DND-41 (cell line): Measurements from ENCODE around the gene SGK1.

Experiments
- ATAC-seq: fragments of 200-7000 bp; cut with Tn5 transposase; 3 replicates; pipeline ENCODE4 v1.9.1; 2021; ENCODE audit warnings: low read depth; ENCODE audit not compliant: insufficient read depth
- DNase-seq: peaks from one replicate; pipeline ENCODE4 v3.0.0-alpha.2; 2020
- H2AFZ ChIP-seq: 2 replicates; pipeline ENCODE4 v1.6.0; 2012; ENCODE audit warnings: low read depth, low read length
- H3K27ac ChIP-seq: 2 replicates; pipeline ENCODE4 v1.5.1; 2012; ENCODE audit warnings: low read length, inconsistent platforms
- H3K27me3 ChIP-seq: fragments of 200-600 bp; sonication (generic); 2 replicates; pipeline ENCODE4 v1.6.0; 2012; ENCODE audit warnings: low read length, mild to moderate bottlenecking, inconsistent platforms; ENCODE audit not compliant: insufficient read depth, poor library complexity
- H3K36me3 ChIP-seq: 2 replicates; pipeline ENCODE4 v1.5.1; 2012; ENCODE audit warnings: low read length, inconsistent platforms; ENCODE audit not compliant: insufficient read depth
- H3K4me1 ChIP-seq: 2 replicates; pipeline ENCODE4 v1.5.1; 2012; ENCODE audit warnings: mild to moderate bottlenecking, low read length; ENCODE audit not compliant: insufficient read depth
- H3K4me2 ChIP-seq: 2 replicates; pipeline ENCODE4 v1.6.0; 2012; ENCODE audit warnings: mild to moderate bottlenecking, moderate library complexity, low read length, inconsistent platforms; ENCODE audit not compliant: insufficient read depth
- H3K4me3 ChIP-seq, 2 experiments: fragments of 200-600 bp in 1 of 2; shearing (Covaris generic) in 1 of 2; 2 replicates each; pipeline ENCODE4 v1.5.1; 2012 to 2016; ENCODE audit warnings: inconsistent platforms in 2 of 2, low read length in 2 of 2, mild to moderate bottlenecking in 2 of 2, low read depth in 1 of 2, moderate library complexity in 1 of 2
- H3K79me2 ChIP-seq: 2 replicates; pipeline ENCODE4 v1.6.0; 2012; ENCODE audit warnings: low read length, inconsistent platforms; ENCODE audit not compliant: insufficient read depth
- H3K9ac ChIP-seq: 2 replicates; pipeline ENCODE4 v1.6.0; 2012; ENCODE audit warnings: low read depth, mild to moderate bottlenecking, inconsistent platforms, low read length, moderate library complexity
- H3K9me3 ChIP-seq: 2 replicates; pipeline ENCODE4 v1.5.1; 2012; ENCODE audit warnings: low read length, moderate library complexity, mild to moderate bottlenecking, inconsistent platforms; ENCODE audit not compliant: insufficient read depth, severe bottlenecking
- H4K20me1 ChIP-seq: 2 replicates; pipeline ENCODE4 v1.6.0; 2012; ENCODE audit warnings: low read length; ENCODE audit not compliant: insufficient read depth
- EZH2 ChIP-seq: IDR thresholded peaks from 3 replicates; pipeline ENCODE4 v1.6.1; 2012; ENCODE audit warnings: borderline replicate concordance, low read depth, mild to moderate bottlenecking, moderate library complexity, low read length, inconsistent platforms; ENCODE audit not compliant: severe bottlenecking
- TF ChIP-seq, protein P1 (sequence below): IDR thresholded peaks from 2 replicates; pipeline ENCODE4 v1.5.1; 2012; ENCODE audit warnings: borderline replicate concordance, low read length, moderate library complexity, mild to moderate bottlenecking; ENCODE audit not compliant: poor library complexity, severe bottlenecking; ENCODE audit errors: extremely low read depth

The SGK1 gene

GRCh38 chr6:134122775-134123174 lies 195.1 kb downstream of the SGK1 start:
- H3K9ac ChIP-seq = no peak overlapping the region
- DNase-seq = no peak
- TF ChIP-seq, protein P1, sequence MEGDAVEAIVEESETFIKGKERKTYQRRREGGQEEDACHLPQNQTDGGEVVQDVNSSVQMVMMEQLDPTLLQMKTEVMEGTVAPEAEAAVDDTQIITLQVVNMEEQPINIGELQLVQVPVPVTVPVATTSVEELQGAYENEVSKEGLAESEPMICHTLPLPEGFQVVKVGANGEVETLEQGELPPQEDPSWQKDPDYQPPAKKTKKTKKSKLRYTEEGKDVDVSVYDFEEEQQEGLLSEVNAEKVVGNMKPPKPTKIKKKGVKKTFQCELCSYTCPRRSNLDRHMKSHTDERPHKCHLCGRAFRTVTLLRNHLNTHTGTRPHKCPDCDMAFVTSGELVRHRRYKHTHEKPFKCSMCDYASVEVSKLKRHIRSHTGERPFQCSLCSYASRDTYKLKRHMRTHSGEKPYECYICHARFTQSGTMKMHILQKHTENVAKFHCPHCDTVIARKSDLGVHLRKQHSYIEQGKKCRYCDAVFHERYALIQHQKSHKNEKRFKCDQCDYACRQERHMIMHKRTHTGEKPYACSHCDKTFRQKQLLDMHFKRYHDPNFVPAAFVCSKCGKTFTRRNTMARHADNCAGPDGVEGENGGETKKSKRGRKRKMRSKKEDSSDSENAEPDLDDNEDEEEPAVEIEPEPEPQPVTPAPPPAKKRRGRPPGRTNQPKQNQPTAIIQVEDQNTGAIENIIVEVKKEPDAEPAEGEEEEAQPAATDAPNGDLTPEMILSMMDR = no peak
- TF ChIP-seq EZH2 = no peak
- no peaks in the 10 kb centered on the region for H3K79me2 ChIP-seq
- no peak overlapping the region for H2AFZ ChIP-seq
- ATAC-seq = no peak
- H3K4me2 ChIP-seq = no peak overlapping the region
- H3K4me1 ChIP-seq = no peaks in the 10 kb centered on the region
- no peak overlapping the region for H3K4me3 ChIP-seq
- H3K9me3 ChIP-seq = no peaks in the 10 kb centered on the region
- H3K36me3 ChIP-seq = no peaks in the 10 kb centered on the region
- H3K27ac ChIP-seq = no peak overlapping the region
- H3K27me3 ChIP-seq = no peaks in the 10 kb centered on the region
- H4K20me1 ChIP-seq = no peaks in the 10 kb centered on the region

- Histone ChIP-seq H2AFZ (no peak overlapping the region), H3K27ac (no peak overlapping the region), H3K36me3 (no peaks in the 10 kb centered on the region), H3K4me3 (no peak overlapping the region), H3K27me3 (peaks cover 6% of the 10 kb centered on the region), H3K4me2 (no peak overlapping the region), H3K9ac (no peak overlapping the region), H3K79me2 (no peaks in the 10 kb centered on the region), H3K9me3 (no peaks in the 10 kb centered on the region), H3K4me1 (no peaks in the 10 kb centered on the region), H4K20me1 (no peaks in the 10 kb centered on the region)
- ATAC-seq (no peak), DNase-seq (no peak)
- TF ChIP-seq, protein P1 = no peak
- TF ChIP-seq EZH2 = no peak
Observed at GRCh38 chr6:134119486-134119885, 198.4 kb downstream of the SGK1 start.
